VCaP (cell line): Measurements from ENCODE around the gene ANKS3.

Source experiments
- H3K27ac ChIP-seq: fragments of 450-650 bp; 2 replicates; pipeline ENCODE4 v1.5.1; 2017
- CTCF ChIP-seq: fragments of 450-650 bp; conservative IDR thresholded peaks from 2 replicates; pipeline ENCODE4 v1.5.1; 2017; ENCODE audit warnings: mild to moderate bottlenecking, moderate library complexity

The ANKS3 gene

GRCh38 chr16:4679850-4680636 lies 54.0 kb downstream of the ANKS3 start:
- TF ChIP-seq CTCF = no peak

GRCh38 chr16:4679156-4679849 lies 54.8 kb downstream of the ANKS3 start:
- peak overlapping the region; percentile 96 for H3K27ac ChIP-seq
- no peak for TF ChIP-seq CTCF

More at GRCh38 chr16:4679850-4680636, 54.0 kb downstream of the ANKS3 start:
- H3K27ac ChIP-seq = peak overlapping the region; percentile 96

GRCh38 chr16:4678596-4678995 lies 55.5 kb downstream of the ANKS3 start:
- TF ChIP-seq CTCF = no peak
- peak overlapping the region; percentile 96 for H3K27ac ChIP-seq

GRCh38 chr16:4677994-4678393 lies 56.1 kb downstream of the ANKS3 start:
- no peak for TF ChIP-seq CTCF
- peak overlapping the region; percentile 96; the same call in 1 of the 2 replicates for H3K27ac ChIP-seq

DNA sequence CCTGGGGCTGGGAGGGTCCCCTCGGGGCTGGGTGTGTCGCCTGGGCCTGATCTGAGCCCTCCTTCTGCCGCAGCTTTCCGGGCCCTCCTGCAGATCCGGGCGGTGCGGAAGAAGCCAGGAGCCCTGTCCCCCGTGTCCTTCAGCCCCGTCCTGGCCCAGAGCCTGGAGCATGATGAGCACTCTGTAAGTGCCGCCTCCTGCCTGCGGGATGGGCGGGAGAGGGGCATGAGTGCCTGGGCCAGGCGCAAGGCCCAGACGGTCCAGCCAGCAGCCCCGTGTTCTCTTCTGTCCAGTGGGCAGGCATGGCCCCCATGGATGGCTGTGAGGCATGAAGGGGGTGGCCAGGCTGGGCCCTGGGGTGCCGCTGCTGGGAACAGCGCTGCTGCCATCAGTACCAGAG lies 56.7 kb downstream of the ANKS3 start:
- no peak overlapping the region for H3K27ac ChIP-seq
- no peak for TF ChIP-seq CTCF

DNA sequence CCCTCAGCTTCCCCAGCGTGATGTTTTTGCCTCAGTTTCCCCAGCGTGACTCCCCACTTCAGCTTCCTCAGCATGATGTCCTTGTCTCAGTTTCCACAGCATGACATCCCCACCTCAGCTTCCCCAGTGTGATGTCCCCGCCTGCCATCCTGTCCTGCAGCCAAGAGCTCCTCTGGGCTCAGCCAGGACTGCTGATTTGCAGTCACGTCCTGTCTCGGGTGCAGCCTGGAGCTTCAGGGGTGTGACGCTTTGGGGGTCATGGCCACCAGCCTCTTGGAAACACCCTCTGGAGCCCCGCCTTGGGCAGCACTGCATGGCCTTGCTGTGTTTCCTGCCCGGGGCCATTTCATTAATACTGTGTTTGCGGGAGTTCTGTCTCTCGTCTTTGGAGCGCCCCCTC lies 57.2 kb downstream of the ANKS3 start:
- TF ChIP-seq CTCF = no peak
- H3K27ac ChIP-seq = no peak overlapping the region

- no peak overlapping the region for H3K27ac ChIP-seq
- TF ChIP-seq CTCF = no peak
These were observed 57.9 kb downstream of the ANKS3 start for GRCh38 chr16:4675864-4676786.
